Left lung (tissue), 10 donors: ENCODE data around the gene TAOK3. TPM values are rescaled to one million over a fixed set of nuclear protein-coding genes. Genes with fewer than 3 reads are reported as not detected.
A peak's percentile ranks its signal among the peaks of the same experiment; 100 is the strongest.

Source experiments
- ATAC-seq: fragments of 200-7000 bp; cut with Tn5 transposase; one replicate; pipeline ENCODE4 v1.9.1; 2020; ENCODE audit warnings: moderate library complexity
- DNase-seq, 4 donors: peaks; one replicate each; pipeline ENCODE4 v3.0.0-alpha.2; 2013 to 2020
- H3K27ac ChIP-seq, 2 donors: fragments of 200-600 bp; sonication (generic) in 1 of 2; one replicate each; pipeline versions ENCODE4 v1.5.0 to v1.8.0; 2020 to 2021
- H3K27me3 ChIP-seq, 2 donors: fragments of 200-600 bp; sonication (generic) in 1 of 2; one replicate each; pipeline versions ENCODE4 v1.5.0 to v1.8.0; 2020 to 2021
- H3K36me3 ChIP-seq, 2 donors: fragments of 200-600 bp; sonication (generic) in 1 of 2; one replicate each; pipeline versions ENCODE4 v1.5.0 to v1.8.0; 2020 to 2021
- H3K4me1 ChIP-seq, 2 donors: fragments of 200-600 bp; one replicate each; pipeline ENCODE4 v1.8.0; 2021
- H3K4me3 ChIP-seq, 2 donors: fragments of 200-600 bp; sonication (generic) in 1 of 2; one replicate each; pipeline versions ENCODE4 v1.5.0 to v1.8.0; 2020 to 2021; ENCODE audit warnings: mild to moderate bottlenecking in 1 of 2
- H3K9me3 ChIP-seq, 2 donors: fragments of 200-600 bp; sonication (generic) in 1 of 2; one replicate each; pipeline versions ENCODE4 v1.5.0 to v1.8.0; 2020 to 2021
- CTCF ChIP-seq, 2 donors: fragments of 200-600 bp; sonication (generic) in 1 of 2; IDR thresholded peaks; one replicate each; pipeline versions ENCODE4 v1.5.0 to v1.8.0; 2021; ENCODE audit warnings: antibody characterized with exemption in 2 of 2
- intact Hi-C, 2 donors: fragments of 100-400 bp; cut with DNase I; formaldehyde crosslinking; loops; one replicate each; pipeline versions ENCODE4 v1.11.2 to v1.14.2; 2022
- polyA plus RNA-seq, 6 donors: library from polyadenylated mRNA; unstranded; fragments of 120-200 nt; gene quantifications; one replicate each; pipeline ENCODE4 v1.2.1, GENCODE V29; 2013; ENCODE audit not compliant: insufficient read length in 6 of 6
- total RNA-seq, 2 donors: library from RNA; stranded (reverse); fragmentation: NEBNext Ultra II Directional; extraction: Animal tissue kit (Norgen Biotek cat#: 25700); gene quantifications; one replicate each; pipeline ENCODE4 v1.2.1, GENCODE V29; 2021
- donor health status: DM: no; HTN: yes; CAD: no.
- donor health status: DM: no; HTN: no; CAD: no.

TAOK3 gene
- total and polyA plus RNA-seq, 8 donors: 39.5 to 61.8 (median 52.1) TPM

- no peaks in the 10 kb centered on the region for H3K9me3 ChIP-seq
- H3K4me3 ChIP-seq: no peak overlapping the region
- no peak for DNase-seq
- H3K36me3 ChIP-seq: no peaks in the 10 kb centered on the region
- intact Hi-C loops: no loop called here
- ATAC-seq: no peak
- H3K4me1 ChIP-seq: peaks cover 0 to 24% of the 10 kb centered on the region in 2 donors
- TF ChIP-seq CTCF (IDR thresholded peaks at IDR 0.05): no peak
- H3K27me3 ChIP-seq: peaks cover 0 to 17% of the 10 kb centered on the region in 2 donors
- H3K27ac ChIP-seq: no peak overlapping the region
These were observed 265.7 kb downstream of the TAOK3 start for GRCh38 chr12:118107011-118107410.

- intact Hi-C loops: no loop called here
- H3K9me3 ChIP-seq: no peaks in the 10 kb centered on the region
- peak within 1 kb of the TSS; percentile 78 to 81 for H3K27ac ChIP-seq
- DNase-seq: peak; percentile 65 to 94 (median 74)
- H3K4me1 ChIP-seq: peaks cover 0 to 24% of the 10 kb centered on the region in 2 donors
- no peak for TF ChIP-seq CTCF (IDR thresholded peaks at IDR 0.05)
- H3K4me3 ChIP-seq: peak within 1 kb of the TSS; percentile 85 to 86
- H3K27me3 ChIP-seq: peaks cover 0 to 17% of the 10 kb centered on the region in 2 donors
- no peaks in the 10 kb centered on the region for H3K36me3 ChIP-seq
- ATAC-seq: peak; percentile 95
These were observed 268.9 kb downstream of the TAOK3 start, which contains the start of gene VSIG10 for GRCh38 chr12:118103601-118104382. Gene VSIG10, minus strand, starts transcription at chr12:118104011. Its CDS starts 340 bp downstream, at chr12:118103671.

- TF ChIP-seq CTCF (IDR thresholded peaks at IDR 0.05): no peak
- DNase-seq (peak in 3 of 4 donors; percentile 30 to 35 (median 33)), ATAC-seq (peak; percentile 19)
- Histone ChIP-seq H3K27me3 (peaks cover 0 to 17% of the 10 kb centered on the region in 2 donors), H3K27ac (peak overlapping the region; percentile 78 to 81), H3K4me3 (peak overlapping the region; percentile 85 to 86), H3K9me3 (no peaks in the 10 kb centered on the region), H3K36me3 (no peaks in the 10 kb centered on the region), H3K4me1 (peaks cover 0 to 24% of the 10 kb centered on the region in 2 donors)
- intact Hi-C loops: no loop called here
These were observed 269.5 kb downstream of the TAOK3 start for GRCh38 chr12:118103201-118103600.

GRCh38 chr12:118102609-118103008 lies 270.1 kb downstream of the TAOK3 start:
- ATAC-seq (no peak), DNase-seq (no peak)
- Histone ChIP-seq H3K36me3 (no peaks in the 10 kb centered on the region), H3K9me3 (no peaks in the 10 kb centered on the region), H3K4me1 (peaks cover 0 to 24% of the 10 kb centered on the region in 2 donors), H3K27ac (peak overlapping the region; percentile 78 to 81), H3K4me3 (peak overlapping the region; percentile 85 to 86), H3K27me3 (peaks cover 0 to 17% of the 10 kb centered on the region in 2 donors)
- intact Hi-C loops: no loop called here
- no peak for TF ChIP-seq CTCF (IDR thresholded peaks at IDR 0.05)

- intact Hi-C loops: no loop called here
- no peak for DNase-seq
- no peak for ATAC-seq
- no peak for TF ChIP-seq CTCF (IDR thresholded peaks at IDR 0.05)
- Histone ChIP-seq H3K4me1 (peaks cover 0 to 24% of the 10 kb centered on the region in 2 donors), H3K4me3 (no peak overlapping the region), H3K9me3 (no peaks in the 10 kb centered on the region), H3K27ac (no peak overlapping the region), H3K27me3 (peaks cover 0 to 17% of the 10 kb centered on the region in 2 donors), H3K36me3 (no peaks in the 10 kb centered on the region)
These were observed 270.6 kb downstream of the TAOK3 start for GRCh38 chr12:118102070-118102469.
